A673 (cell line): ENCODE data around the gene RERE. TPM values are rescaled to one million over a fixed set of nuclear protein-coding genes. Genes with fewer than 3 reads are reported as not detected.

Experiments
- BruUV-seq: library from RNA; stranded (reverse); fragments of 400-500 nt; replicated peaks from 2 replicates; lab custom pipeline; 2021; lab: Mats Ljungman, UMichigan
- CTCF ChIA-PET: fragments of 300-600 bp; sonication (Branson Sonifier 250); formaldehyde crosslinking; loops from one replicate; lab custom pipeline; 2022; ENCODE audit warnings: antibody characterized with exemption; lab: Charles Lee
- POLR2A ChIA-PET: fragments of 300-600 bp; sonication (Branson Sonifier 250); formaldehyde crosslinking; loops from one replicate; lab custom pipeline; 2022; ENCODE audit warnings: antibody characterized with exemption; ENCODE audit not compliant: low non-redundant PET; lab: Charles Lee
- DNase-seq: peaks from one replicate; pipeline ENCODE4 v3.0.0-alpha.2; 2015; ENCODE audit warnings: low spot score
- H3K27ac ChIP-seq: fragments of 200-600 bp; sonication (generic); 2 replicates; pipeline ENCODE4 v1.5.1; 2016; ENCODE audit warnings: mixed run types, low read depth, mild to moderate bottlenecking, mixed read lengths, antibody characterized with exemption, low read length; ENCODE audit not compliant: poor library complexity, severe bottlenecking
- H3K27me3 ChIP-seq: fragments of 200-600 bp; sonication (generic); replicated peaks from 2 replicates; pipeline ENCODE4 v1.6.1; 2017; ENCODE audit warnings: mixed run types, low read depth, mild to moderate bottlenecking, mixed read lengths, antibody characterized with exemption, low read length; ENCODE audit not compliant: insufficient read depth, poor library complexity
- H3K36me3 ChIP-seq: fragments of 200-600 bp; sonication (generic); 2 replicates; pipeline ENCODE4 v1.6.1; 2016; ENCODE audit warnings: mixed run types, mild to moderate bottlenecking, mixed read lengths, antibody characterized with exemption, low read length; ENCODE audit not compliant: insufficient read depth, poor library complexity, severe bottlenecking
- H3K4me1 ChIP-seq: fragments of 200-600 bp; sonication (generic); 2 replicates; pipeline ENCODE4 v1.6.1; 2017; ENCODE audit warnings: mixed run types, mild to moderate bottlenecking, mixed read lengths, antibody characterized with exemption, low read length; ENCODE audit not compliant: insufficient read depth, poor library complexity, severe bottlenecking
- H3K4me3 ChIP-seq: fragments of 200-600 bp; sonication (generic); 2 replicates; pipeline ENCODE4 v1.5.1; 2016; ENCODE audit warnings: low read depth, mixed run types, mild to moderate bottlenecking, mixed read lengths, low read length; ENCODE audit not compliant: poor library complexity, severe bottlenecking
- H3K9me3 ChIP-seq: fragments of 200-600 bp; sonication (generic); 2 replicates; pipeline ENCODE4 v1.6.1; 2016; ENCODE audit warnings: mixed run types, low read depth, mild to moderate bottlenecking, mixed read lengths, antibody characterized with exemption, low read length; ENCODE audit not compliant: poor library complexity, severe bottlenecking
- CTCF ChIP-seq: fragments of 300-800, 200-600 bp; sonication (generic); conservative IDR thresholded peaks from 2 replicates; pipeline ENCODE4 v1.5.1; 2017; ENCODE audit warnings: low read depth, mild to moderate bottlenecking, antibody characterized with exemption, low read length, moderate library complexity, mixed read lengths
- EZH2 ChIP-seq: fragments of 200-600 bp; sonication (generic); IDR thresholded peaks from 2 replicates; pipeline ENCODE4 v1.6.1; 2017; ENCODE audit warnings: borderline replicate concordance, low read depth, mild to moderate bottlenecking, mixed read lengths, antibody characterized with exemption, low read length; ENCODE audit not compliant: poor library complexity, severe bottlenecking
- intact Hi-C: fragments of 100-400 bp; cut with micrococcal nuclease; formaldehyde crosslinking; loops from one replicate; pipeline ENCODE4 v1.10.0; 2022; ENCODE audit not compliant: unreplicated experiment
- total RNA-seq: library from RNA; stranded (reverse); gene quantifications from 2 replicates; pipeline ENCODE4 v1.2.3, GENCODE V29; 2021

The RERE gene
- total RNA-seq, 1 experiment from 2014 or later = 188 TPM

GRCh38 chr1:8718850-8719361, 98.5 kb downstream of the RERE start:
- H3K27ac ChIP-seq = no peak overlapping the region
- H3K4me3 ChIP-seq = no peak overlapping the region
- CTCF ChIA-PET = interaction anchor here (0.7 to 1.0 kb wide), 2 partner anchors 131 to 702 kb away, joined by 3 to 4 read pairs; no protein-coding TSS in a partner anchor
- peak; percentile 44 for DNase-seq
- TF ChIP-seq CTCF (peak; percentile 57), EZH2 (no peak)
- BruUV-seq = no TSS peak
- no peaks in the 10 kb centered on the region for H3K9me3 ChIP-seq
- no peaks in the 10 kb centered on the region for H3K36me3 ChIP-seq
- intact Hi-C loops = loop anchor here (10.0 kb wide), 1 partner anchor 254 kb away; no protein-coding TSS in a partner anchor
- no peaks in the 10 kb centered on the region for H3K27me3 ChIP-seq
- POLR2A ChIA-PET = no interaction called here
- peaks cover 63% of the 10 kb centered on the region for H3K4me1 ChIP-seq

- TF ChIP-seq EZH2 = no peak
- ChIA-PET POLR2A (interaction anchor here (0.7 kb wide), 1 partner anchor 11 kb away, joined by 3 read pairs; no protein-coding TSS in a partner anchor), CTCF (no interaction called here)
- H3K4me3 ChIP-seq = no peak overlapping the region
- H3K4me1 ChIP-seq = peaks cover 62% of the 10 kb centered on the region
- no peak overlapping the region for H3K27ac ChIP-seq
- no peaks in the 10 kb centered on the region for H3K36me3 ChIP-seq
- no TSS peak for BruUV-seq
- no peaks in the 10 kb centered on the region for H3K27me3 ChIP-seq
- H3K9me3 ChIP-seq = no peaks in the 10 kb centered on the region
- intact Hi-C loops = loop anchor here (10.0 kb wide), 1 partner anchor 252 kb away; no protein-coding TSS in a partner anchor
- no peak for DNase-seq
These were observed 100.3 kb downstream of the RERE start for GRCh38 chr1:8717148-8717547.

GRCh38 chr1:8716238-8716637, 101.2 kb downstream of the RERE start:
- H3K9me3 ChIP-seq = no peaks in the 10 kb centered on the region
- DNase-seq = no peak
- H3K4me3 ChIP-seq = no peak overlapping the region
- ChIA-PET POLR2A (no interaction called here), CTCF (interaction anchor here (0.5 to 0.6 kb wide), 2 partner anchors 118 to 137 kb away, joined by 4 to 6 read pairs; no protein-coding TSS in a partner anchor)
- H3K27ac ChIP-seq = no peak overlapping the region
- no peaks in the 10 kb centered on the region for H3K36me3 ChIP-seq
- intact Hi-C loops = loop anchor here (10.0 kb wide), 1 partner anchor 251 kb away; no protein-coding TSS in a partner anchor
- BruUV-seq = no TSS peak
- peaks cover 64% of the 10 kb centered on the region for H3K4me1 ChIP-seq
- TF ChIP-seq CTCF (no peak), EZH2 (no peak)
- no peaks in the 10 kb centered on the region for H3K27me3 ChIP-seq
